Heart left ventricle (tissue), 13 donors: ENCODE results near the gene TERT.

Experiments
- CTCF ChIP-seq, 12 donors: fragments of 200-600 bp; sonication (generic) in 4 of 12; IDR thresholded peaks; one replicate each; pipeline versions ENCODE4 v1.5.0 to v1.8.0; 2018 to 2022; ENCODE audit warnings: antibody characterized with exemption in 12 of 12, mild to moderate bottlenecking in 5 of 12
- POLR2A ChIP-seq, 2 donors: fragments of 450-650 bp; IDR thresholded peaks; one replicate each; pipeline ENCODE4 v1.6.1; 2017; ENCODE audit warnings: antibody characterized with exemption in 2 of 2, mild to moderate bottlenecking in 2 of 2, moderate library complexity in 2 of 2
- donor health status: ischemic (EF 13 %, LVEDD 7.1; RV severe dilation, severe dysfunction).
- donor health status: DM: no; HTN: yes; CAD: no.
- donor health status: DM: no; HTN: no; CAD: no.
- donor health status: ischemic (EF 25% LVEDD 6.9; RV normal size, moderate dysfunction).
- donor health status: ischemic (EF 25% LVEDD 5.7; RV mildly dilated, moderate dysfunction).
- donor health status: ischemic (EF 35%, LVEDD 5.7; RV mildly dilated, moderate dysfunction).
- donor health status: nonischemic (EF 11% LVEDD 7.7; RV severe dilation, severe dysfunction).
- donor health status: DM: yes; HTN: yes; CAD: no.
- donor health status: PGD.
- donor health status: ischemic (EF 29% LVEDD 5.4; RV normal size, mild dysfunction).
- donor health status: nonischemic (EF 23%, LVEDD 6.1; RV moderate dilation, normal function).

DNA sequence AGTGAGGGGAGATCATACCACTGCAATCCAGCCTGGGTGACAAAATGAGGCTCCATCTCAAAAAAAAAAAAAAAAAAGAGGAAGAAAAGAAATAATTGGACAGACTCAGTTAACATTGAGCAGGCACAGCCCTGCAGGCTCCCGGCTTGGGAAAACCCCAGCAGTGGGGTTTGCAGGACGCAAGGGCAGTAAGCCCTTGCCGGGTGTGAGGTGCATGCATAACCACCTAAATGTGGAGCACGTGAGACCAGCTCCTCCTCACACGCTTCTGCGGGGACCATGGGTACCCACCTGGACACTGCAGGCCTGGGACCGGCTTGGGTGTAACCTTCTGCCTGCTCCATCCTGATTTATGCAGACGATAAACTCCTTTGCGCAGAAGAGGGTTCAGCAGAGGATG is 74.5 kb downstream of the TERT start:
- TF ChIP-seq CTCF (IDR thresholded peaks at IDR 0.05) (no peak), POLR2A (IDR thresholded peaks at IDR 0.05) (no peak)
